K562 treated with DMSO at 1 percent for 24 hours (cell line): ENCODE data around the gene TDRD1. TPM values are rescaled to one million over a fixed set of nuclear protein-coding genes. Genes with fewer than 3 reads are reported as not detected.

Source experiments
- total RNA-seq: library from RNA; unstranded; fragments of 300-600 nt; gene quantifications from 2 replicates; pipeline ENCODE4 v1.2.3, GENCODE V29; 2022; ENCODE audit warnings: low read depth; ENCODE audit not compliant: insufficient read depth

The TDRD1 gene, protein sequence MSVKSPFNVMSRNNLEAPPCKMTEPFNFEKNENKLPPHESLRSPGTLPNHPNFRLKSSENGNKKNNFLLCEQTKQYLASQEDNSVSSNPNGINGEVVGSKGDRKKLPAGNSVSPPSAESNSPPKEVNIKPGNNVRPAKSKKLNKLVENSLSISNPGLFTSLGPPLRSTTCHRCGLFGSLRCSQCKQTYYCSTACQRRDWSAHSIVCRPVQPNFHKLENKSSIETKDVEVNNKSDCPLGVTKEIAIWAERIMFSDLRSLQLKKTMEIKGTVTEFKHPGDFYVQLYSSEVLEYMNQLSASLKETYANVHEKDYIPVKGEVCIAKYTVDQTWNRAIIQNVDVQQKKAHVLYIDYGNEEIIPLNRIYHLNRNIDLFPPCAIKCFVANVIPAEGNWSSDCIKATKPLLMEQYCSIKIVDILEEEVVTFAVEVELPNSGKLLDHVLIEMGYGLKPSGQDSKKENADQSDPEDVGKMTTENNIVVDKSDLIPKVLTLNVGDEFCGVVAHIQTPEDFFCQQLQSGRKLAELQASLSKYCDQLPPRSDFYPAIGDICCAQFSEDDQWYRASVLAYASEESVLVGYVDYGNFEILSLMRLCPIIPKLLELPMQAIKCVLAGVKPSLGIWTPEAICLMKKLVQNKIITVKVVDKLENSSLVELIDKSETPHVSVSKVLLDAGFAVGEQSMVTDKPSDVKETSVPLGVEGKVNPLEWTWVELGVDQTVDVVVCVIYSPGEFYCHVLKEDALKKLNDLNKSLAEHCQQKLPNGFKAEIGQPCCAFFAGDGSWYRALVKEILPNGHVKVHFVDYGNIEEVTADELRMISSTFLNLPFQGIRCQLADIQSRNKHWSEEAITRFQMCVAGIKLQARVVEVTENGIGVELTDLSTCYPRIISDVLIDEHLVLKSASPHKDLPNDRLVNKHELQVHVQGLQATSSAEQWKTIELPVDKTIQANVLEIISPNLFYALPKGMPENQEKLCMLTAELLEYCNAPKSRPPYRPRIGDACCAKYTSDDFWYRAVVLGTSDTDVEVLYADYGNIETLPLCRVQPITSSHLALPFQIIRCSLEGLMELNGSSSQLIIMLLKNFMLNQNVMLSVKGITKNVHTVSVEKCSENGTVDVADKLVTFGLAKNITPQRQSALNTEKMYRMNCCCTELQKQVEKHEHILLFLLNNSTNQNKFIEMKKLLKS
- total RNA-seq, result not detected in 2 replicates

DNA sequence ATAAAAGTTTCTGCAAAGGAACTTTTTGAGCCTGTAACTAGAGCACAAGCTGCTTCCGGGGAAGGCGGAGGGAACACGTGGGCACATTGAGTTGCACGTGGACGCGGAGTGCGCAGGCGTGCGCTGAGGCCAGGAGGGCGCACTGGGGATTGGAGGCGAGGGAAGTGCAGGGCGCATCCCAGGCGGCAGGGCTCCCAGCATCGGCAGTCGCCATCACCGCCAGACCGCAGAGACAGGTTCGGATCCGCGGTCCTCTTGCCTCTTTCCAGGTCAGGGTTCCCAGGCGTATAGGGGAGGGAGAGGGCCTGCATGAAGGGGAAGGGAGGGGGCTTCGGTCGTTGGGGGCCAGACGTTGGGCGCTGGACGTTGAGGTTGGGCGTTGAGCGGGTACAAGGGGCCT lies at the start of gene TDRD1:
TDRD1 (plus strand) TSS at position 206 of the 400 bp plus-strand sequence. CDS start 8,479 bp downstream, outside the sequence.

DNA sequence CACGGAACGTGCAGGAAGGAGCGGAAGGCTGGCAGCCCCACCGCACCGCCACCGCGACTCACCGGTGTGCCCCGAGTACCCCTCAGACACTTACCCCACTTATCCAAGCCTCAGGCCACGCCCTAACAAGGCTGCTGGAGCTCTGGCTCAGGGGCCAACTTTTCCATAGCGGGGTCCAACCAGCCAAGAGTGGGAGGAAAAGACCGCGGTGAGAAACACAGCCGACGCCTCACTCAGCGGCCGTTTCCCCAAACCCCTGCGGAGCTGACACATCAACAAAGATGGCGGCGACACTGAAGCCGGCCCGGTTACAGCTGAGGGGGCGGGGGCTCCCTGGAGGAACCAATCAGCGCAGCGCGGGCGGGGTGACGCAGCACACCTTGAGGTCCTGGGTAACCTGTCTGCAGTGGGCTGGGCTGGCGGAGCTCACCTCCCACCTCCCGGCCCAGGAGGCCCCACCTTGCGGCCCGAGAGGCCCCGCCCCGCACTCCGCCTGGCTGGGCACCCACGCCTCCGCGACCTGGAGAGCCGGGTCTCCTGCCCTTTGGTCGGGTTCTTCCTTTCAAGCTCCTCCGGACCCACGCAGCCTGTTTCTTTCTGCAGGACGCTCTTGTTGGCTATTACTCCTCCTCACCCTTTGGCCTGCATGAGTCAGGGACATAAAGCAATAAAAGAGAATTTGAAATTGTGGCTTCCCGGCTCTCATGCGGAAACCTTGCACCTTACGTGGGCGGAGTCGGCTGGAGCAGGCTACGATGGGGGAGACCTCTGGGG lies 5.0 kb upstream of the TDRD1 start, which contains the start of gene CCDC186:
CCDC186 (minus strand) TSS at position 283 of the 774 bp plus-strand sequence. CDS start 10,935 bp downstream, outside the sequence.

DNA sequence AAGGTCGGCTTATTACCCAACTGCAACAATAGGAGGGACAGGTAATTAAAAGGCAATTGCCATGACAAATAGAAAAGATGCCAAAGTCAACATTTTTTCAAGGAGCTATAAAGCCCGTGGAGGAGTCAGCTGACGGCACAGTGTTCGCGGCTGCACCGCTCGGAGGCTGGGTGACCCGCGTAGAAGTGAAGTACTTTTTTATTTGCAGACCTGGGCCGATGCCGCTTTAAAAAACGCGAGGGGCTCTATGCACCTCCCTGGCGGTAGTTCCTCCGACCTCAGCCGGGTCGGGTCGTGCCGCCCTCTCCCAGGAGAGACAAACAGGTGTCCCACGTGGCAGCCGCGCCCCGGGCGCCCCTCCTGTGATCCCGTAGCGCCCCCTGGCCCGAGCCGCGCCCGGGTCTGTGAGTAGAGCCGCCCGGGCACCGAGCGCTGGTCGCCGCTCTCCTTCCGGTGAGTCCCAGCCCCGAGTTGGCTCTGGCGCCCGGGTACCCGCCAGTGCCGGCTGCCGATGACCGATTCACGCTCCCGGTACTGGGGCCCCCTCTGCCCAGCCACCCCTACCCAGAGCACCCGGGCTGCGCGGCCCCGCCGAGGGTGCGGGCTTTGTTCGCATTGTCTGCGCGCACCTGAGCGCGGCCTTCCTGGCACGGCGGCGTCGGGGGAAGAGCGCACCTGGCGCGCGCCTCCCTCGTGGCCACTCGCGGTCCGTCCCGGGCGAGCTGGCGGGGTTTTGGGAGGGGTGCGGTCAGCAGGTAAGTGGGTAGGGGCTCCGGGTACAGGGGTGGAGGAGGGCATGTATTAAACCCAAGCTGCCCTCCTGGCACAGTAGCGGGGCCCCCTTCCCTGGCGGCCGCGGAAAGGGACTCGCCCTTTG lies 60.2 kb downstream of the TDRD1 start, which contains the start of gene VWA2:
VWA2 (plus strand) TSS at position 138 of the 877 bp plus-strand sequence. CDS start 9,460 bp downstream, outside the sequence.

Other genes with a start within 250 kb of the TDRD1 start
- 0.12 TPM in 1 of 2 replicates, not detected in the other for gene ADRB1, start 135.5 kb upstream of the TDRD1 start, total RNA-seq
- 2.5 and 3.1 TPM in 2 replicates for gene CCDC186, start 5.2 kb upstream of the TDRD1 start, total RNA-seq
- gene VWA2, start 59.9 kb downstream of the TDRD1 start, total RNA-seq, result not detected in 2 replicates
- not detected in 2 replicates for gene AFAP1L2, start 225.1 kb downstream of the TDRD1 start, total RNA-seq